Activated B cell treated with CpG ODN at 0.5 μM for 24 hours (primary cell): Measurements from ENCODE around the gene MED26. TPM values are rescaled to one million over a fixed set of nuclear protein-coding genes. Genes with fewer than 3 reads are reported as not detected.

ENCODE experiments used
- ATAC-seq: fragments of 200-7000 bp; cut with Tn5 transposase; one replicate; pipeline ENCODE4 v1.10.0; 2021; ENCODE audit warnings: low read depth, mild to moderate bottlenecking, moderate library complexity
- CTCF ChIA-PET: fragments of 350-600 bp; sonication (Branson Sonifier 250); formaldehyde crosslinking; loops from one replicate; lab custom pipeline; 2021; ENCODE audit warnings: antibody characterized with exemption; lab: Charles Lee
- POLR2A ChIA-PET: fragments of 350-600 bp; sonication (Branson Sonifier 250); formaldehyde crosslinking; loops from one replicate; lab custom pipeline; 2021; ENCODE audit warnings: antibody characterized with exemption; lab: Charles Lee
- DNase-seq: peaks from one replicate; pipeline ENCODE4 v3.0.0; 2022
- H3K27ac Mint-ChIP-seq: one replicate; pipeline ENCODE4 v1.8.0; 2020; ENCODE audit warnings: mixed read lengths
- H3K27me3 Mint-ChIP-seq: one replicate; pipeline ENCODE4 v1.8.0; 2021; ENCODE audit warnings: mixed read lengths
- H3K36me3 Mint-ChIP-seq: one replicate; pipeline ENCODE4 v1.8.0; 2021; ENCODE audit warnings: low read depth, mixed read lengths
- H3K4me1 Mint-ChIP-seq: one replicate; pipeline ENCODE4 v1.8.0; 2021; ENCODE audit warnings: mixed read lengths
- H3K4me3 Mint-ChIP-seq: one replicate; pipeline ENCODE4 v1.8.0; 2020; ENCODE audit warnings: mild to moderate bottlenecking, mixed read lengths
- H3K9me3 Mint-ChIP-seq: one replicate; pipeline ENCODE4 v1.8.0; 2020; ENCODE audit warnings: mixed read lengths
- intact Hi-C: fragments of 100-400 bp; cut with micrococcal nuclease; formaldehyde crosslinking; loops from one replicate; pipeline ENCODE4 v1.15.1; 2024
- total RNA-seq: library from RNA; stranded (reverse); gene quantifications from 2 replicates; pipeline ENCODE4 v1.2.3, GENCODE V29; 2022
- TF ChIP-seq, protein P1 (sequence below): fragments of 200-600 bp; IDR thresholded peaks from one replicate; pipeline ENCODE4 v1.8.0; 2022; ENCODE audit warnings: antibody characterized with exemption, mild to moderate bottlenecking

Gene MED26
- total RNA-seq, 1 donor from 2014 or later, result 32.0 TPM

DNA sequence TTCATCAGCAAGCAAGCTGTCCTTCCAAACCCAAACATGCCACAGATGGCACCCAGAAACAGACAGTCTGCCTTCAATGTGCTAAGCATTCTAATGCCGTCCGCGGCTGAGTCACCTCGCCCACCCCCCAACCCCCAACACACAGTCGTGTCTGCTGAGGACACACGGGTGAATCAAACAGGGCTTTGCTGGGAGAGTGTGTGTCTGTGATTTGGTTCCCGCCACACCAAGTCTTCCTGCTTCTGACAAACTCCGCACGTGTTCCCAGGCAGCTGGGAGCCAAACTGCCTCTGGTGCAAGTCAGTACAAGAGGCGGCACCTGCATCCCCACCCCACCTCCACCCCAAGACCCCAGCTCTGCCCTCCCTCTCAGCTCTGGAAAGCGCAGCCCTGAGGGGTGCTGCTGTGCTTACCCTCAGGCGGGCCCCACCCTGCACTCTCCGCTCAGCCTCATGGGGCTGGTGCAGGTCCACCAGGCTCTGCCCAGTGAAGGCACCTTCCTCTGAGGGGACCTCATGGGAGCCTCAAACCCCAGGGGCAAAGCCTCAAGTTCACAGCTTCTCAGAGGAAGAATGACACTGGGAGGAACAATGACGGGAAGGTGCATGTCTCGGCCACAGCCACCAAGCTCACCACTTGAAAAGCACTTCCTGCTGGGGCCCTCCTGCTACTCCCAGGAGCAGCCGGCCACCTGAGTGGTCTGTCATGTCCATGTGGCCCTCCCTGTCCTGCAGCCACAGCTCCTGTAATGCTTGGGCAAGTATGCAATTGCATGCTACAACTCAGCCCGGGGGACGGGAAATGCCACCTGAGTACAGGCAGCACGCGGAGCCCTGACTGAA lies 40.8 kb downstream of the MED26 start:
- DNase-seq (peak; percentile 69), ATAC-seq (peak; percentile 12)
- CTCF ChIA-PET, result interaction anchor here (0.9 to 1.4 kb wide), 6 partner anchors 13 to 41 kb away, joined by 3 to 6 read pairs (median 4); partner anchors contain the start of genes MED26 and SLC35E1
- TF ChIP-seq, protein P1, sequence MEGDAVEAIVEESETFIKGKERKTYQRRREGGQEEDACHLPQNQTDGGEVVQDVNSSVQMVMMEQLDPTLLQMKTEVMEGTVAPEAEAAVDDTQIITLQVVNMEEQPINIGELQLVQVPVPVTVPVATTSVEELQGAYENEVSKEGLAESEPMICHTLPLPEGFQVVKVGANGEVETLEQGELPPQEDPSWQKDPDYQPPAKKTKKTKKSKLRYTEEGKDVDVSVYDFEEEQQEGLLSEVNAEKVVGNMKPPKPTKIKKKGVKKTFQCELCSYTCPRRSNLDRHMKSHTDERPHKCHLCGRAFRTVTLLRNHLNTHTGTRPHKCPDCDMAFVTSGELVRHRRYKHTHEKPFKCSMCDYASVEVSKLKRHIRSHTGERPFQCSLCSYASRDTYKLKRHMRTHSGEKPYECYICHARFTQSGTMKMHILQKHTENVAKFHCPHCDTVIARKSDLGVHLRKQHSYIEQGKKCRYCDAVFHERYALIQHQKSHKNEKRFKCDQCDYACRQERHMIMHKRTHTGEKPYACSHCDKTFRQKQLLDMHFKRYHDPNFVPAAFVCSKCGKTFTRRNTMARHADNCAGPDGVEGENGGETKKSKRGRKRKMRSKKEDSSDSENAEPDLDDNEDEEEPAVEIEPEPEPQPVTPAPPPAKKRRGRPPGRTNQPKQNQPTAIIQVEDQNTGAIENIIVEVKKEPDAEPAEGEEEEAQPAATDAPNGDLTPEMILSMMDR, result no peak
- H3K4me3 Mint-ChIP-seq, result peak overlapping the region; percentile 94
- no peaks in the 10 kb centered on the region for H3K27me3 Mint-ChIP-seq
- peak overlapping the region; percentile 99 for H3K27ac Mint-ChIP-seq
- H3K4me1 Mint-ChIP-seq, result peaks cover 95% of the 10 kb centered on the region
- POLR2A ChIA-PET, result interaction anchor here (0.6 to 11.8 kb wide), 49 partner anchors 8 to 1706 kb away, joined by 3 to 242 read pairs (median 5); partner anchors contain the start of genes C19orf44, CALR3, CHERP and JAK3
- H3K36me3 Mint-ChIP-seq, result peaks cover 17% of the 10 kb centered on the region
- intact Hi-C loops, result loop anchor here (1.0 to 5.0 kb wide), 12 partner anchors 7 to 720 kb away; partner anchors contain the start of genes DDA1, HSH2D, MRPL34 and TPM4
- H3K9me3 Mint-ChIP-seq, result no peaks in the 10 kb centered on the region

DNA sequence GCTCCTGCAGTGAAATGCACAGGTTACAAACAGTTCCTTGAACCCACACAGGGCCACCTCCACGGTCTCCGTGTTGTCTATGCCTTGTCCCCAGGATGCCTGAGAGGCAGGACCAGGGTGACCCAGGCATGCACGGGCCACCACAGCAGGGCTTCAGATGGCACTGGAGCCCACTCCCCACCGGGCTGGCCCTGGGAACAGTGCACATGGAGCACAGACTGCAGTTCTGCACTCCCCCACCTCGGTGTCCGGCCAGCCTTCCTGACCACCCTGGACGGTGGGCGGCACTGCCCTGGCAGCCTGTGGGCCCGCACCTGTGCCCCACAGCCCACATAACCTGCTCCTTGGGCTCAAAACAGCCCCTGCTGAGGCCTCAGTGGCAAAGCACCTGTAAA lies 41.5 kb downstream of the MED26 start:
- CTCF ChIA-PET, result no interaction called here
- no peaks in the 10 kb centered on the region for H3K9me3 Mint-ChIP-seq
- DNase-seq (no peak), ATAC-seq (no peak)
- POLR2A ChIA-PET, result interaction anchor here (0.6 to 11.8 kb wide), 34 partner anchors 7 to 1261 kb away, joined by 3 to 242 read pairs (median 6); partner anchors contain the start of genes C19orf44, CALR3, CHERP and JAK3
- TF ChIP-seq, protein P1, result no peak
- no peaks in the 10 kb centered on the region for H3K27me3 Mint-ChIP-seq
- intact Hi-C loops, result loop anchor here (1.0 to 5.0 kb wide), 10 partner anchors 8 to 721 kb away; partner anchors contain the start of genes DDA1, HSH2D, MRPL34 and TPM4
- H3K27ac Mint-ChIP-seq, result peak overlapping the region; percentile 99
- H3K36me3 Mint-ChIP-seq, result peaks cover 20% of the 10 kb centered on the region
- peaks cover 95% of the 10 kb centered on the region for H3K4me1 Mint-ChIP-seq
- peak overlapping the region; percentile 94 for H3K4me3 Mint-ChIP-seq

DNA sequence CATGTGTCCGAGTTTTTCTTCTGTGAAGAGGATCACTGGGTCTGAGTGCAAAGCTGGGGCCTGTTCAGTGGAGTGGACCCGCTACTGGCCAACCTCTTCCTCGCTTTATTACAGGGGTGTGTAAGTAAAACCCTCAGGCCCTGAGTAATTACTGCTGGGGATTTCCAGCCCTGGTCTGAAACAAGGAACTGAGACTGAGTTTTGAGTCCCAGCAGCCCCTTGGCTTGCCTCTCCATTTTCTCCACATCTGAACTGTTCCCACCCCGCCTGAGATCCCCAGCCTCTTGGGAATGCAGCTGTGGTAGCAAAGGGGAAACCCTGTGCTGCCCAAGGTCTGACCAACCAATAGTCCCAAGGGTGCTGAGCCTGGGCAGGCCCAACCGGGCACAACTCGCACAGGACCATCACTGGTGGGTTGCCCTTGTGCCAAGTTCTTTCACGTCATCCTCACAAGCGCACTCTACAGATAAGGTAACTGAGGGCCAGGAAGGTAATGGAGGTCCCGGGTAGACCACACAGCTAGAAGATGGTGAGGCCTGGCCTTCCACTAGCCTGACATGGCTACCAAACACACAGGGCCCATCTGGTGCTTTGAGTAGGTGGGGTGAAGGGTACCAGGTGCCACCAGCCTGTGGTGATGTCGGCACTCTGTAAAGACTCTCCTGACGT lies 42.1 kb downstream of the MED26 start:
- intact Hi-C loops, result loop anchor here (1.0 to 5.0 kb wide), 10 partner anchors 8 to 721 kb away; partner anchors contain the start of genes DDA1, HSH2D, MRPL34 and TPM4
- H3K36me3 Mint-ChIP-seq, result peaks cover 21% of the 10 kb centered on the region
- CTCF ChIA-PET, result interaction anchor here (1.3 kb wide), 2 partner anchors 13 to 42 kb away, joined by 3 to 4 read pairs; partner anchors contain the start of gene MED26
- peak; percentile 78 for DNase-seq
- H3K9me3 Mint-ChIP-seq, result no peaks in the 10 kb centered on the region
- POLR2A ChIA-PET, result interaction anchor here (0.5 to 11.8 kb wide), 27 partner anchors 8 to 1169 kb away, joined by 3 to 242 read pairs (median 3); partner anchors contain the start of genes CHERP, KLF2, MED26 and MRPL34
- peaks cover 95% of the 10 kb centered on the region for H3K4me1 Mint-ChIP-seq
- peak; percentile 31 for ATAC-seq
- peak overlapping the region; percentile 99 for H3K27ac Mint-ChIP-seq
- TF ChIP-seq, protein P1, result no peak
- peak overlapping the region; percentile 94 for H3K4me3 Mint-ChIP-seq
- no peaks in the 10 kb centered on the region for H3K27me3 Mint-ChIP-seq

DNA sequence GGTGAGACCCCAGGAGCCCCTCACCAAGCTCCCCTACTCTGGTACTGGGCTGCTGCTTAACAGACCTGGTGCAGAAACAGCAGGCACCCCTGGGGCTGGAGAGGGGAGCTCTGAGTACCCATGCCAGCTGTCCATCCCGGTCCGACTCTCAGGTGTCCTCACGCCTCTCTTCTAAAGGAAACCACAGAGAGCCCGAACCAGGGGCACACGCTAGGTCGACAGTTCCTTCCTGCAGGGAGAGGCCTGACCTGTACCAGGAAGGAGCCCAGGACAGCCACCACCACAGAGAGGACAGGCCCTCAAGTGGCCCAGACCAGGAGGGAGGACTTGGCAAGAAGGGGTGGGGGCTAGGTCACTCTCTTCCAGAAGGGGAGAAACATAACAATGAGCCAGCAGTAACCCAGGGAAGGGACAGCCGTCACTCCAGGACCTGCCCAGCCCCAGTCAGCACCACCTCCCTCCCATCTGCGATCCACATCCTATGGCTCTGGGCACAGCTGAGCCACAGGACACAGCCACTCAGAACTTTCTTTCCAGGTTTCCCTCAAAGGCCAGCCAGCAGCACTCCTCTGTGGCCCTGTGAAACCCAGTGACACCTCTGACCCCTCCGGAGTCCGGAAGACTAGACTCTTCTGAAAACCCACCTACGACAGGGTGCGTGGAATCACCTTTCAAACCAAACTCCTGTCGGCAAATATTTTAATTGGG lies 42.8 kb downstream of the MED26 start:
- Mint-ChIP-seq H3K27ac (peak overlapping the region; percentile 99), H3K9me3 (no peaks in the 10 kb centered on the region), H3K27me3 (no peaks in the 10 kb centered on the region), H3K4me1 (peaks cover 93% of the 10 kb centered on the region), H3K36me3 (peaks cover 22% of the 10 kb centered on the region), H3K4me3 (peak overlapping the region; percentile 94)
- TF ChIP-seq, protein P1, result no peak
- ChIA-PET POLR2A (interaction anchor here (0.5 to 11.8 kb wide), 40 partner anchors 9 to 1256 kb away, joined by 3 to 242 read pairs (median 4); partner anchors contain the start of genes AP1M1, C19orf44, CALR3 and CHERP), CTCF (interaction anchor here (0.8 to 1.3 kb wide), 4 partner anchors 12 to 76 kb away, joined by 3 to 4 read pairs (median 3); partner anchors contain the start of genes MED26 and TMEM38A)
- DNase-seq (peak; percentile 35), ATAC-seq (no peak)
- intact Hi-C loops, result loop anchor here (5.0 kb wide), 7 partner anchors 247 to 722 kb away; partner anchors contain the start of genes DDA1, HSH2D, MRPL34 and TPM4
